ENCODE data around the gene CALN1.

- TF ChIP-seq RBBP5 (IDR thresholded peaks at IDR 0.05; ENCODE audit: borderline replicate concordance, insufficient read depth, low read length, poor library complexity, severe bottlenecking): no peak
- TF ChIP-seq IFI16 (CRISPR knock-in tag; IDR thresholded peaks at IDR 0.05): no peak
- TF ChIP-seq RFX5 (IDR thresholded peaks at IDR 0.05; ENCODE audit: low read depth, low read length): no peak
- no peak for TF ChIP-seq ZNF124 (CRISPR knock-in tag; IDR thresholded peaks at IDR 0.05)
Measured at GRCh38 chr7:72343991-72344390, 68.1 kb downstream of the CALN1 start.
